Pancreas (tissue), 10 donors: Measurements from ENCODE around the gene RAB3D. TPM values are rescaled to one million over a fixed set of nuclear protein-coding genes. Genes with fewer than 3 reads are reported as not detected.

ENCODE experiments used
- ATAC-seq, 4 donors: fragments of 200-7000 bp; cut with Tn5 transposase; one replicate each; pipeline versions ENCODE4 v1.8.0 to v1.9.1; 2020; ENCODE audit warnings: mild to moderate bottlenecking in 4 of 4, moderate library complexity in 4 of 4
- DNase-seq, 6 donors: peaks; one replicate each; pipeline ENCODE4 v3.0.0-alpha.2; 2020
- FAIRE-seq: peaks from 2 replicates; lab custom pipeline; 2012; peaks lifted over from hg19 to GRCh38; lab: Jason Lieb, UNC
- H3K27ac ChIP-seq, 4 donors: fragments of 200-600 bp; sonication (generic); 1 replicate in 3 of 4; 2 replicates in 1 of 4; pipeline versions ENCODE4 v1.5.0 to v1.8.0; 2020
- H3K27me3 ChIP-seq, 4 donors: fragments of 200-600 bp; one replicate each; pipeline ENCODE4 v1.8.0; 2021
- H3K36me3 ChIP-seq, 3 donors: fragments of 200-600 bp; sonication (generic) in 1 of 3; one replicate each; pipeline versions ENCODE4 v1.5.0 to v1.8.0; 2020 to 2021
- H3K4me1 ChIP-seq, 3 donors: fragments of 200-600 bp; one replicate each; pipeline ENCODE4 v1.8.0; 2021
- H3K4me3 ChIP-seq, 4 donors: fragments of 200-600 bp; sonication (generic) in 2 of 4; one replicate each; pipeline versions ENCODE4 v1.5.0 to v1.8.0; 2020 to 2021
- H3K9me3 ChIP-seq, 4 donors: fragments of 200-600 bp; one replicate each; pipeline ENCODE4 v1.8.0; 2021
- CTCF ChIP-seq, 4 donors: fragments of 200-600 bp; sonication (generic) in 3 of 4; IDR thresholded peaks; one replicate each; pipeline versions ENCODE4 v1.5.0 to v1.8.0; 2021; ENCODE audit warnings: antibody characterized with exemption in 4 of 4
- WGBS, 2 donors: extraction: QIAGEN DNeasy Blood & Tissue Kit; methylation state at CpG; one replicate each; pipeline ENCODE4 v1.1.7; 2013; 5-methylcytosine and 5-hydroxymethylcytosine counted together
- intact Hi-C, 3 donors: fragments of 100-400 bp; cut with DNase I; formaldehyde crosslinking; loops; one replicate each; pipeline versions ENCODE4 v1.11.1 to v1.14.2; 2022
- polyA plus RNA-seq, 2 donors: library from polyadenylated mRNA; stranded (reverse); fragments of 200-250 nt; gene quantifications; one replicate each; pipeline ENCODE4 v1.2.3, GENCODE V29; 2013
- total RNA-seq, 6 donors: library from RNA; stranded (reverse); fragmentation: NEBNext Ultra II Directional in 4 of 6; extraction: Animal tissue kit (Norgen Biotek cat#: 25700) in 4 of 6; gene quantifications; one replicate each; pipeline versions ENCODE4 v1.2.1 to v1.2.4, GENCODE V29; 2021 to 2023
- donor health status: healthy with polysubstance abuse.
- donor health status: DM: no; HTN: no; CAD: no; lungs with moderate emphysema.
- donor health status: DM: no; HTN: no; CAD: no.
- donor health status: control.
- donor health status: control.
- donor health status: Bipolar disorder and iron deficiency.
- donor health status: DM: yes; HTN: yes; CAD: no.
- donor health status: DM: no; HTN: no; CAD: no.
- donor health status: DM: no; HTN: no; CAD: no.
- donor health status: DM: yes; HTN: yes; CAD: no.

RAB3D gene
- total and polyA plus RNA-seq, 8 donors, result 11.0 to 134 (median 92.3) TPM

GRCh38 chr19:11332822-11333221 lies 6.6 kb downstream of the RAB3D start:
- FAIRE-seq (no peak), ATAC-seq (no peak), DNase-seq (no peak)
- Histone ChIP-seq H3K9me3 (no peaks in the 10 kb centered on the region), H3K4me3 (no peak overlapping the region), H3K27ac (no peak overlapping the region), H3K27me3 (no peaks in the 10 kb centered on the region), H3K4me1 (no peaks in the 10 kb centered on the region), H3K36me3 (peaks cover 7 to 70% (median 23%) of the 10 kb centered on the region in 3 donors)
- 95 to 98% methylated on average over 5 of the region's 5 CpGs for WGBS, 2 donors
- intact Hi-C loops, result no loop called here
- TF ChIP-seq CTCF (IDR thresholded peaks at IDR 0.05), result no peak

- Histone ChIP-seq H3K27ac (no peak overlapping the region), H3K4me3 (no peak overlapping the region), H3K36me3 (peaks cover 7 to 76% (median 31%) of the 10 kb centered on the region in 3 donors), H3K9me3 (no peaks in the 10 kb centered on the region), H3K27me3 (no peaks in the 10 kb centered on the region), H3K4me1 (no peaks in the 10 kb centered on the region)
- intact Hi-C loops, result no loop called here
- FAIRE-seq, result no peak
- no peak for ATAC-seq
- DNase-seq, result no peak
- no peak for TF ChIP-seq CTCF (IDR thresholded peaks at IDR 0.05)
- 85 to 87% methylated on average over 4 of the region's 4 CpGs for WGBS, 2 donors
Measured at GRCh38 chr19:11331502-11331901, 8.0 kb downstream of the RAB3D start.

- WGBS, 2 donors, result 88% methylated on average over 4 of the region's 4 CpGs
- no peak for FAIRE-seq
- H3K4me1 ChIP-seq, result no peaks in the 10 kb centered on the region
- no peak overlapping the region for H3K27ac ChIP-seq
- H3K36me3 ChIP-seq, result peaks cover 4 to 74% (median 19%) of the 10 kb centered on the region in 3 donors
- no peak for ATAC-seq
- intact Hi-C loops, result no loop called here
- DNase-seq, result no peak
- no peaks in the 10 kb centered on the region for H3K27me3 ChIP-seq
- no peak overlapping the region for H3K4me3 ChIP-seq
- H3K9me3 ChIP-seq, result no peaks in the 10 kb centered on the region
- TF ChIP-seq CTCF (IDR thresholded peaks at IDR 0.05), result no peak
Measured at GRCh38 chr19:11330127-11330526, 9.3 kb downstream of the RAB3D start.

GRCh38 chr19:11325544-11325943 lies 13.9 kb downstream of the RAB3D start:
- no peak overlapping the region for H3K27ac ChIP-seq
- TF ChIP-seq CTCF (IDR thresholded peaks at IDR 0.05), result no peak
- H3K4me1 ChIP-seq, result peaks cover 3 to 16% (median 7%) of the 10 kb centered on the region in 3 donors
- WGBS, 2 donors, result 90 to 99% methylated on average over 7 of the region's 7 CpGs
- H3K9me3 ChIP-seq, result no peaks in the 10 kb centered on the region
- FAIRE-seq (no peak), ATAC-seq (no peak), DNase-seq (peak in 1 of 6 donors; percentile 10)
- intact Hi-C loops, result no loop called here
- no peaks in the 10 kb centered on the region for H3K27me3 ChIP-seq
- H3K4me3 ChIP-seq, result no peak overlapping the region
- H3K36me3 ChIP-seq, result peaks cover 0 to 40% (median 7%) of the 10 kb centered on the region in 3 donors

GRCh38 chr19:11324748-11325389 lies 14.6 kb downstream of the RAB3D start:
- no peak for TF ChIP-seq CTCF (IDR thresholded peaks at IDR 0.05)
- Histone ChIP-seq H3K4me1 (peaks cover 3 to 16% (median 7%) of the 10 kb centered on the region in 3 donors), H3K27me3 (no peaks in the 10 kb centered on the region), H3K4me3 (no peak overlapping the region), H3K9me3 (no peaks in the 10 kb centered on the region), H3K36me3 (peaks cover 0 to 40% (median 7%) of the 10 kb centered on the region in 3 donors), H3K27ac (peak overlapping the region in 1 of 4 donors; percentile 68)
- no peak for ATAC-seq
- WGBS, 2 donors, result 77 to 81% methylated on average over 17 of the region's 17 CpGs
- FAIRE-seq, result no peak
- DNase-seq, result peak in 1 of 6 donors; percentile 45
- intact Hi-C loops, result no loop called here
